Keratinocyte (primary cell): ENCODE data around the gene DBF4B. TPM values are rescaled to one million over a fixed set of nuclear protein-coding genes. Genes with fewer than 3 reads are reported as not detected.

ENCODE experiments used
- DNase-seq: peaks from one replicate; pipeline ENCODE4 v3.0.0-alpha.2; 2011; ENCODE audit warnings: low read depth, missing footprints, low spot score
- FAIRE-seq: peaks from 2 replicates; lab custom pipeline; 2011; peaks lifted over from hg19 to GRCh38; lab: Jason Lieb, UNC
- H2AFZ ChIP-seq: 2 replicates; pipeline ENCODE4 v1.6.0; 2012; ENCODE audit warnings: low read length, control low read depth, inconsistent platforms; ENCODE audit not compliant: control insufficient read depth
- H3K27ac ChIP-seq: 2 replicates; pipeline ENCODE4 v1.5.1; 2011; ENCODE audit warnings: low read length; ENCODE audit not compliant: control insufficient read depth, insufficient read depth
- H3K27me3 ChIP-seq: 3 replicates; pipeline ENCODE4 v1.6.0; 2011; ENCODE audit warnings: low read length; ENCODE audit not compliant: control insufficient read depth, insufficient read depth; ENCODE audit errors: extremely low read depth
- H3K36me3 ChIP-seq, 2 experiments: 2 replicates in 1 of 2; 3 replicates in 1 of 2; pipeline ENCODE4 v1.5.1; 2011; ENCODE audit warnings: low read length in 2 of 2, mild to moderate bottlenecking in 1 of 2; ENCODE audit not compliant: control insufficient read depth in 2 of 2, insufficient read depth in 2 of 2; ENCODE audit errors: extremely low read depth in 1 of 2
- H3K4me1 ChIP-seq: 3 replicates; pipeline ENCODE4 v1.5.1; 2011; ENCODE audit warnings: low read length; ENCODE audit not compliant: control insufficient read depth, insufficient read depth; ENCODE audit errors: extremely low read depth
- H3K4me2 ChIP-seq: 3 replicates; pipeline ENCODE4 v1.6.0; 2011; ENCODE audit warnings: low read depth, low read length; ENCODE audit not compliant: control insufficient read depth, insufficient read depth; ENCODE audit errors: extremely low read depth
- H3K4me3 ChIP-seq, 3 experiments: fragments of 200-600 bp in 1 of 3; sonication (generic) in 1 of 3; 2 replicates in 2 of 3; 3 replicates in 1 of 3; pipeline ENCODE4 v1.5.1; 2011 to 2016; ENCODE audit warnings: low read length in 3 of 3, mild to moderate bottlenecking in 3 of 3, control low read depth in 2 of 3, inconsistent platforms in 1 of 3, low read depth in 1 of 3, mixed read lengths in 1 of 3, mixed run types in 1 of 3, moderate library complexity in 1 of 3; ENCODE audit not compliant: control insufficient read depth in 2 of 3, insufficient read depth in 2 of 3; ENCODE audit errors: extremely low read depth in 1 of 3
- H3K79me2 ChIP-seq: 2 replicates; pipeline ENCODE4 v1.6.0; 2012; ENCODE audit warnings: low read length; ENCODE audit not compliant: control insufficient read depth, insufficient read depth
- H3K9ac ChIP-seq: 3 replicates; pipeline ENCODE4 v1.6.0; 2011; ENCODE audit warnings: low read length; ENCODE audit not compliant: control insufficient read depth, insufficient read depth; ENCODE audit errors: extremely low read depth
- H3K9me1 ChIP-seq: 3 replicates; pipeline ENCODE4 v1.6.0; 2011; ENCODE audit warnings: low read length; ENCODE audit not compliant: control insufficient read depth, insufficient read depth; ENCODE audit errors: extremely low read depth
- H3K9me3 ChIP-seq: 2 replicates; pipeline ENCODE4 v1.5.1; 2012; ENCODE audit warnings: low read depth, low read length; ENCODE audit not compliant: control insufficient read depth
- H4K20me1 ChIP-seq: 3 replicates; pipeline ENCODE4 v1.6.0; 2011; ENCODE audit warnings: low read length; ENCODE audit not compliant: control insufficient read depth, insufficient read depth; ENCODE audit errors: extremely low read depth
- EZH2 ChIP-seq: IDR thresholded peaks from one replicate; pipeline ENCODE4 v1.6.1; 2012; ENCODE audit warnings: inconsistent platforms, mild to moderate bottlenecking, low read length, moderate library complexity
- dilution Hi-C: fragments of 300-500 bp; cut with MboI; formaldehyde crosslinking; loops from one replicate; pipeline ENCODE4 v1.7.0; 2020; ENCODE audit warnings: low sequenced_read_pairs; ENCODE audit not compliant: extremely low pct_ligation_motif_present
- polyA plus RNA-seq, 5 experiments: library from polyadenylated mRNA; depleted of rRNA in 3 of 5; stranded (reverse) in 3 of 5; stranded (forward) in 1 of 5; unstranded in 1 of 5; fragments of >200 nt; gene quantifications; 1 replicate in 1 of 5; 2 replicates in 3 of 5; 3 replicates in 1 of 5; pipeline versions ENCODE4 v1.2.1 to v1.2.3, GENCODE V29; 2011 to 2012; ENCODE audit warnings: missing spikeins in 2 of 5, low read depth in 1 of 5, low replicate concordance in 1 of 5
- TF ChIP-seq, protein P1 (sequence below), 3 experiments: IDR thresholded peaks in 1 of 3; conservative IDR thresholded peaks in 1 of 3; optimal IDR thresholded peaks in 1 of 3; 2 replicates in 2 of 3; 3 replicates in 1 of 3; pipeline versions ENCODE3 to v1.5.1; 2011; ENCODE audit warnings: low read length in 3 of 3, mild to moderate bottlenecking in 3 of 3, moderate library complexity in 2 of 3, control low read depth in 1 of 3, inconsistent platforms in 1 of 3; ENCODE audit not compliant: insufficient read depth in 2 of 3; ENCODE audit errors: extremely low read depth in 1 of 3

DBF4B gene
- polyA plus RNA-seq, 1 donor (not counting 4 experiments of a cell fraction or from before 2014, with no cell fraction given) = 4.0 TPM

DNA sequence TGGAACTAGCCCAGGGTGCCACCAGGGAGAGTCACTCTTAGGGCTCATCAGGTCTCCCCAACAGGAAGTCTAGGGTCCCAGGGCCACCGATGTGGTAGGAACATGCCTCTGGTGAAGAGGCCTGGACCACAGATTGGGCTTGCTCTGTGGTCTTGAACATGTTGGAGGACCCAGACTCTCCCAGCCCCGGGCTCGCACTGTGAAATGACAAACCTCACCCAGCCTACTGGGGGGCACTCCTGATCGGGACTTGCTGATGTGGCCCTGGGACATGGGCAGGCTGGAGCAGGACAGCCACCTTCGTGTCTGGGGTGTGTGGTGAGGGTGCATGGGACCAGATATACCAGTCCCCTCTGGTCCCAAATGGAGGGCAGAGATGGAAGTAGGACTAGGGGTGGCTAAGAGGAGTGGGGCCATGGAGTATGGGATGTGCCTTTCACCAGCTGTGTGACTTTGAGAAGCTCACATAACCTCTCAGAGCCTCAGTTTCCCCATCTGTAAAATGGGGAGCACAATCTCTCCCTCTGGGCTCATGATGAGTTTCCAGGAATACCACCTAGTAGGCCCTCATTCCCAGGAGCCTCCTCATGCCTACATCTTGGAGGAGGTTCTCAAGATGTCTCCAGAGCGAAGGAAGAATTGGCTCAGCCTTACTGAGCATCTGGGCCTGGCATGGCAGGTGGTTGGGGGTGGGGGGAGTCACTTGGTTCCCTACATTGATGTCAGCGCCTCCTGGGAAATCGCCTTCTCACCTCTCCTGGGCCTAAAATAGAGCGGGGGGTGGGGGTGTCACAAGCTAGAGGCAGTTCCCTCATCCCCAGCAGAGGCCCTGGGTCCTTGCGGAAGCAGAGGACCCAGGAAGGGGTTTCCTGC, 48.8 kb downstream of the DBF4B start:
- Histone ChIP-seq H4K20me1 (no peaks in the 10 kb centered on the region), H3K4me1 (no peaks in the 10 kb centered on the region), H3K27me3 (peaks cover 35% of the 10 kb centered on the region), H3K9me1 (no peaks in the 10 kb centered on the region), H3K79me2 (no peaks in the 10 kb centered on the region), H3K4me3 (no peak overlapping the region), H2AFZ (no peak overlapping the region), H3K9ac (no peak overlapping the region), H3K27ac (no peak overlapping the region), H3K9me3 (no peaks in the 10 kb centered on the region), H3K4me2 (no peak overlapping the region), H3K36me3 (no peaks in the 10 kb centered on the region)
- dilution Hi-C loops = no loop called here
- TF ChIP-seq, protein P1, sequence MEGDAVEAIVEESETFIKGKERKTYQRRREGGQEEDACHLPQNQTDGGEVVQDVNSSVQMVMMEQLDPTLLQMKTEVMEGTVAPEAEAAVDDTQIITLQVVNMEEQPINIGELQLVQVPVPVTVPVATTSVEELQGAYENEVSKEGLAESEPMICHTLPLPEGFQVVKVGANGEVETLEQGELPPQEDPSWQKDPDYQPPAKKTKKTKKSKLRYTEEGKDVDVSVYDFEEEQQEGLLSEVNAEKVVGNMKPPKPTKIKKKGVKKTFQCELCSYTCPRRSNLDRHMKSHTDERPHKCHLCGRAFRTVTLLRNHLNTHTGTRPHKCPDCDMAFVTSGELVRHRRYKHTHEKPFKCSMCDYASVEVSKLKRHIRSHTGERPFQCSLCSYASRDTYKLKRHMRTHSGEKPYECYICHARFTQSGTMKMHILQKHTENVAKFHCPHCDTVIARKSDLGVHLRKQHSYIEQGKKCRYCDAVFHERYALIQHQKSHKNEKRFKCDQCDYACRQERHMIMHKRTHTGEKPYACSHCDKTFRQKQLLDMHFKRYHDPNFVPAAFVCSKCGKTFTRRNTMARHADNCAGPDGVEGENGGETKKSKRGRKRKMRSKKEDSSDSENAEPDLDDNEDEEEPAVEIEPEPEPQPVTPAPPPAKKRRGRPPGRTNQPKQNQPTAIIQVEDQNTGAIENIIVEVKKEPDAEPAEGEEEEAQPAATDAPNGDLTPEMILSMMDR (optimal IDR thresholded peaks at IDR 0.05 in 1 of 3, IDR thresholded peaks at IDR 0.05 in 1 of 3, conservative IDR thresholded peaks at IDR 0.05 in 1 of 3; ENCODE audit: extremely low read depth in 1 of 3, insufficient read depth in 2 of 3, low read length in 3 of 3) = no peak
- no peak for TF ChIP-seq EZH2
- DNase-seq (no peak), FAIRE-seq (no peak)

DNA sequence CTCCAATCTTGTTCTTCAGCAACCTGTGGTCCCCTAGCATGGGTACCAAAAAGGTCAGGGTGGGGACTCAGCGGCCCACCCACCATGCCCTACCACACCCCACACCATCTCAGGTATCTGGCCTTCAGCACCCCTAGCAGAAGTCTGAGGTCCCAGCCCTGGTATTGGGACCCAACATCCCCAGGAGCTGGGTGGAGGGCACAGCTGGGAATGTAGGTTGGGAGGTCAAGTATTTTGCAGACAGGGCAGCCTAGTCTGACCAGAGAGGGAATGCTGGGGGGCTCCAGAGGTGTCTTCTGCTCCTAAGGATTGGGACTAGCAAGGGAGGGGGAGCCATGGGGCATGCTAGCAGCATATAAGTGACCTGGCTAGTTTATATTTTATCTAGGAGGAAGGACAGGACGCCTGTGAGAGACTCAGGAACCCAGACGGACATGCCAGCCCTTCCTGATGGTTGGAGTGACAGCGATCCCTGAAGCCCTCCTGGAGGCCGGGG, 49.5 kb downstream of the DBF4B start:
- Histone ChIP-seq H4K20me1 (no peaks in the 10 kb centered on the region), H3K4me3 (no peak overlapping the region), H3K9me1 (no peaks in the 10 kb centered on the region), H3K79me2 (no peaks in the 10 kb centered on the region), H3K4me2 (no peak overlapping the region), H3K36me3 (no peaks in the 10 kb centered on the region), H3K9ac (no peak overlapping the region), H3K4me1 (no peaks in the 10 kb centered on the region), H2AFZ (no peak overlapping the region), H3K27me3 (peaks cover 35% of the 10 kb centered on the region), H3K27ac (no peak overlapping the region), H3K9me3 (no peaks in the 10 kb centered on the region)
- dilution Hi-C loops = no loop called here
- FAIRE-seq (no peak), DNase-seq (no peak)
- TF ChIP-seq, protein P1 (optimal IDR thresholded peaks at IDR 0.05 in 1 of 3, IDR thresholded peaks at IDR 0.05 in 1 of 3, conservative IDR thresholded peaks at IDR 0.05 in 1 of 3; ENCODE audit: extremely low read depth in 1 of 3, insufficient read depth in 2 of 3, low read length in 3 of 3) = no peak
- no peak for TF ChIP-seq EZH2
